A549 (cell line): Measurements from ENCODE around the gene SYNE2. TPM values are rescaled to one million over a fixed set of nuclear protein-coding genes. Genes with fewer than 3 reads are reported as not detected.

Experiments used
- ATAC-seq, 2 experiments: fragments of 200-7000 bp in 1 of 2; fragments of >200 bp in 1 of 2; cut with Nextera tagmentation in 1 of 2; cut with Tn5 transposase in 1 of 2; 3 replicates each; pipeline versions ENCODE4 v1.8.0 to v1.9.1; 2018 to 2020; ENCODE audit warnings: mild to moderate bottlenecking in 1 of 2, moderate library complexity in 1 of 2
- CTCF ChIA-PET: fragments of 300-600 bp; sonication (Branson Sonifier 250); formaldehyde crosslinking; extraction: SDS; loops from one replicate; lab custom pipeline; 2021; ENCODE audit warnings: antibody characterized with exemption, inconsistent platforms; lab: Yijun Ruan, JAX
- POLR2A ChIA-PET: fragments of 350-600 bp; formaldehyde crosslinking; extraction: SDS; loops from one replicate; lab custom pipeline; 2021; ENCODE audit warnings: antibody characterized with exemption, inconsistent platforms; lab: Yijun Ruan, JAX
- DNase-seq, 2 experiments: peaks; one replicate each; pipeline versions ENCODE4 v3.0.0 to v3.0.0-alpha.2; 2011 to 2016; ENCODE audit warnings: low read depth in 1 of 2, low spot score in 1 of 2
- FAIRE-seq: peaks from 2 replicates; lab custom pipeline; 2011; peaks lifted over from hg19 to GRCh38; lab: Jason Lieb, UNC
- H3K27ac ChIP-seq, 2 experiments: fragments of >200 bp; sonication (Bioruptor Twin); formaldehyde crosslinking; 3 replicates each; pipeline ENCODE4 v1.5.1; 2016 to 2017
- H3K4me1 ChIP-seq: fragments of >200 bp; sonication (Bioruptor Twin); formaldehyde crosslinking; 3 replicates; pipeline ENCODE4 v1.6.1; 2016
- H3K4me2 ChIP-seq: fragments of >200 bp; sonication (Bioruptor Twin); formaldehyde crosslinking; 3 replicates; pipeline ENCODE4 v1.6.1; 2016
- H3K4me3 ChIP-seq: fragments of >200 bp; sonication (Bioruptor Twin); formaldehyde crosslinking; 3 replicates; pipeline ENCODE4 v1.5.1; 2016
- H3K9me3 ChIP-seq: fragments of >200 bp; sonication (Bioruptor Twin); formaldehyde crosslinking; 3 replicates; pipeline ENCODE4 v1.6.1; 2016
- CBX8 ChIP-seq: fragments of 200-600 bp; sonication (generic); IDR thresholded peaks from 2 replicates; pipeline ENCODE4 v1.6.1; 2016
- CEBPB ChIP-seq, 2 experiments: fragments of >200 bp in 1 of 2; sonication (Bioruptor Twin) in 1 of 2; formaldehyde crosslinking in 1 of 2; IDR thresholded peaks; 2 replicates each; pipeline ENCODE4 v1.6.1; 2012 to 2016
- EHF ChIP-seq: fragments of 250-450 bp; sonication (Bioruptor Pico); IDR thresholded peaks from 2 replicates; pipeline ENCODE4 v1.5.0; 2020; ENCODE audit warnings: mild to moderate bottlenecking
- EP300 ChIP-seq, 2 experiments: fragments of >200 bp; sonication (Bioruptor Twin); formaldehyde crosslinking; IDR thresholded peaks; 2 replicates in 1 of 2; 3 replicates in 1 of 2; pipeline ENCODE4 v1.6.1; 2016 to 2017
- ESRRA ChIP-seq: fragments of 150-350 bp; IDR thresholded peaks from 2 replicates; pipeline ENCODE4 v1.6.1; 2014; ENCODE audit warnings: mild to moderate bottlenecking, low read length, borderline replicate concordance
- FOXS1 ChIP-seq: fragments of 250-450 bp; sonication (Bioruptor Pico); IDR thresholded peaks from 2 replicates; pipeline ENCODE4 v1.5.0; 2020; ENCODE audit warnings: mild to moderate bottlenecking, moderate library complexity
- GATA3 ChIP-seq: IDR thresholded peaks from 2 replicates; pipeline ENCODE4 v1.6.1; 2012; ENCODE audit warnings: borderline replicate concordance
- HOXB13 ChIP-seq: fragments of 250-450 bp; sonication (Bioruptor Pico); IDR thresholded peaks from 2 replicates; pipeline ENCODE4 v1.5.0; 2020; ENCODE audit warnings: low read depth, mild to moderate bottlenecking, moderate library complexity
- HOXB5 ChIP-seq: fragments of 250-450 bp; sonication (Bioruptor Pico); IDR thresholded peaks from 2 replicates; pipeline ENCODE4 v1.5.0; 2020; ENCODE audit warnings: mild to moderate bottlenecking, moderate library complexity
- JUNB ChIP-seq: fragments of >200 bp; sonication (Bioruptor Twin); formaldehyde crosslinking; IDR thresholded peaks from 2 replicates; pipeline ENCODE4 v1.6.1; 2016
- MYC ChIP-seq: IDR thresholded peaks from 2 replicates; pipeline ENCODE4 v1.6.1; 2012; ENCODE audit warnings: mild to moderate bottlenecking, inconsistent platforms, low read length, improper control_type of control experiment, borderline replicate concordance
- NR3C1 ChIP-seq: fragments of >200 bp; sonication (Bioruptor Twin); formaldehyde crosslinking; IDR thresholded peaks from 3 replicates; pipeline ENCODE4 v1.6.1; 2017
- PHF8 ChIP-seq: fragments of 200-600 bp; sonication (generic); IDR thresholded peaks from 2 replicates; pipeline ENCODE4 v1.6.1; 2016; ENCODE audit warnings: low read depth, mild to moderate bottlenecking, antibody characterized with exemption, moderate library complexity, borderline replicate concordance
- POLR2A ChIP-seq: IDR thresholded peaks from 2 replicates; pipeline ENCODE4 v1.6.1; 2012; ENCODE audit warnings: mild to moderate bottlenecking, low read length
- RAD21 ChIP-seq, 2 experiments: fragments of >200 bp in 1 of 2; sonication (Bioruptor Twin) in 1 of 2; formaldehyde crosslinking in 1 of 2; IDR thresholded peaks in 1 of 2; conservative IDR thresholded peaks in 1 of 2; 2 replicates in 1 of 2; 3 replicates in 1 of 2; pipeline ENCODE4 v1.6.1; 2012 to 2018; ENCODE audit warnings: inconsistent platforms in 1 of 2
- RCOR1 ChIP-seq: fragments of 150-350 bp; IDR thresholded peaks from 2 replicates; pipeline ENCODE4 v1.6.1; 2014; ENCODE audit warnings: antibody characterized with exemption, low read length, low read depth
- RFX5 ChIP-seq: fragments of 450-650 bp; IDR thresholded peaks from 2 replicates; pipeline ENCODE4 v1.7.1; 2014; ENCODE audit warnings: antibody characterized with exemption, mild to moderate bottlenecking, moderate library complexity
- SREBF2 ChIP-seq: fragments of 450-650 bp; IDR thresholded peaks from 2 replicates; pipeline ENCODE4 v1.6.1; 2014; ENCODE audit warnings: mild to moderate bottlenecking, moderate library complexity
- TP53 ChIP-seq: fragments of 250-450 bp; sonication (Bioruptor Pico); IDR thresholded peaks from 2 replicates; pipeline ENCODE4 v1.5.0; 2021; ENCODE audit warnings: mild to moderate bottlenecking, moderate library complexity
- ZNF302 ChIP-seq: fragments of 250-450 bp; sonication (Bioruptor Pico); IDR thresholded peaks from 2 replicates; pipeline ENCODE4 v1.9.0; 2021; ENCODE audit warnings: inconsistent platforms, mild to moderate bottlenecking, moderate library complexity
- WGBS: methylation state at CpG from one replicate; pipeline ENCODE4 v1.1.6; 2017; ENCODE audit errors: missing lambda C conversion rate; 5-methylcytosine and 5-hydroxymethylcytosine counted together
- polyA plus RNA-seq, 4 experiments: library from polyadenylated mRNA; depleted of rRNA in 3 of 4; stranded (reverse); fragments of >200 nt; fragmentation: RNase III in 1 of 4; extraction: RNeasy Plus Mini Kit Qiagen cat#74134 plus additional on column Dnase treatment in 1 of 4; gene quantifications; 2 replicates in 3 of 4; 3 replicates in 1 of 4; pipeline ENCODE4 v1.2.3, GENCODE V29; 2011 to 2017
- TF ChIP-seq, protein P1 (sequence below): fragments of 450-650 bp; IDR thresholded peaks from 2 replicates; pipeline ENCODE4 v1.6.1; 2014; ENCODE audit warnings: antibody characterized with exemption
- TF ChIP-seq, protein P2 (sequence below): fragments of >200 bp; sonication (Bioruptor Twin); formaldehyde crosslinking; IDR thresholded peaks from 2 replicates; pipeline ENCODE4 v1.6.1; 2016
- TF ChIP-seq, protein P3 (sequence below): IDR thresholded peaks from 2 replicates; pipeline ENCODE4 v1.6.1; 2012; ENCODE audit warnings: low read depth, borderline replicate concordance
- TF ChIP-seq, protein P4 (sequence below): IDR thresholded peaks from 2 replicates; pipeline ENCODE4 v1.6.1; 2012
- TF ChIP-seq, protein P5 (sequence below): IDR thresholded peaks from 2 replicates; pipeline ENCODE4 v1.6.1; 2012

The SYNE2 gene
- polyA plus RNA-seq, 2 of the 4 experiments (the other 2 are of a cell fraction) = 3.4 to 11.3 TPM

DNA sequence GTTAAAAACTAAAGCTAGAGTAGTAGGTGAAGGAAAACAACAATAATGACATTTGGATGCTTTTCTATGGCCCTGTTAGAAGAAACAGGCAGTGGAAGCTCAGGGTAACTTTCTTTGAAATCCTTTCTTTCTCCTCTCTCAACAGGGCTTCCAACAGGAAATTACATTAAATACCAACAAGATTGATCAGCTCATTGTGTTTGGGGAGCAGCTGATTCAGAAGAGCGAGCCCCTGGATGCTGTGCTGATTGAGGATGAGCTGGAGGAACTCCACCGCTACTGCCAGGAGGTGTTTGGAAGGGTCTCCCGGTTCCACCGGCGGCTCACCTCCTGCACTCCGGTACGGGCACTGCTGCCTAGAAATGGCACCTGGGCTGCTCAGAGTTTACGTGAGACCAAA, 359.9 kb downstream of the SYNE2 start:
- H3K4me1 ChIP-seq = no peaks in the 10 kb centered on the region
- ATAC-seq (no peak), DNase-seq (no peak), FAIRE-seq (no peak)
- TF ChIP-seq CBX8 = no peak
- TF ChIP-seq MYC = no peak
- no peak for TF ChIP-seq TP53
- no peak for TF ChIP-seq RAD21 (conservative IDR thresholded peaks at IDR 0.05 in 1 of 2, IDR thresholded peaks at IDR 0.05 in 1 of 2)
- TF ChIP-seq EP300 (IDR thresholded peaks at IDR 0.05) = no peak
- TF ChIP-seq, protein P1, sequence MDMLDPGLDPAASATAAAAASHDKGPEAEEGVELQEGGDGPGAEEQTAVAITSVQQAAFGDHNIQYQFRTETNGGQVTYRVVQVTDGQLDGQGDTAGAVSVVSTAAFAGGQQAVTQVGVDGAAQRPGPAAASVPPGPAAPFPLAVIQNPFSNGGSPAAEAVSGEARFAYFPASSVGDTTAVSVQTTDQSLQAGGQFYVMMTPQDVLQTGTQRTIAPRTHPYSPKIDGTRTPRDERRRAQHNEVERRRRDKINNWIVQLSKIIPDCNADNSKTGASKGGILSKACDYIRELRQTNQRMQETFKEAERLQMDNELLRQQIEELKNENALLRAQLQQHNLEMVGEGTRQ = no peak
- no peak for TF ChIP-seq SREBF2
- TF ChIP-seq HOXB13 (CRISPR knock-in tag) = no peak
- TF ChIP-seq EHF = no peak
- TF ChIP-seq, protein P2, sequence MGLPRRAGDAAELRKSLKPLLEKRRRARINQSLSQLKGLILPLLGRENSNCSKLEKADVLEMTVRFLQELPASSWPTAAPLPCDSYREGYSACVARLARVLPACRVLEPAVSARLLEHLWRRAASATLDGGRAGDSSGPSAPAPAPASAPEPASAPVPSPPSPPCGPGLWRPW = no peak
- TF ChIP-seq HOXB5 = no peak
- TF ChIP-seq POLR2A = no peak
- TF ChIP-seq JUNB = no peak
- no peak for TF ChIP-seq FOXS1 (CRISPR knock-in tag)
- TF ChIP-seq GATA3 = no peak
- TF ChIP-seq, protein P3, sequence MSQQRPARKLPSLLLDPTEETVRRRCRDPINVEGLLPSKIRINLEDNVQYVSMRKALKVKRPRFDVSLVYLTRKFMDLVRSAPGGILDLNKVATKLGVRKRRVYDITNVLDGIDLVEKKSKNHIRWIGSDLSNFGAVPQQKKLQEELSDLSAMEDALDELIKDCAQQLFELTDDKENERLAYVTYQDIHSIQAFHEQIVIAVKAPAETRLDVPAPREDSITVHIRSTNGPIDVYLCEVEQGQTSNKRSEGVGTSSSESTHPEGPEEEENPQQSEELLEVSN = no peak
- WGBS = 94% methylated on average over 8 of the region's 8 CpGs
- H3K9me3 ChIP-seq = no peaks in the 10 kb centered on the region
- no peak overlapping the region for H3K4me3 ChIP-seq
- ChIA-PET POLR2A (no interaction called here), CTCF (no interaction called here)
- H3K27ac ChIP-seq = no peak overlapping the region
- H3K4me2 ChIP-seq = no peak overlapping the region

DNA sequence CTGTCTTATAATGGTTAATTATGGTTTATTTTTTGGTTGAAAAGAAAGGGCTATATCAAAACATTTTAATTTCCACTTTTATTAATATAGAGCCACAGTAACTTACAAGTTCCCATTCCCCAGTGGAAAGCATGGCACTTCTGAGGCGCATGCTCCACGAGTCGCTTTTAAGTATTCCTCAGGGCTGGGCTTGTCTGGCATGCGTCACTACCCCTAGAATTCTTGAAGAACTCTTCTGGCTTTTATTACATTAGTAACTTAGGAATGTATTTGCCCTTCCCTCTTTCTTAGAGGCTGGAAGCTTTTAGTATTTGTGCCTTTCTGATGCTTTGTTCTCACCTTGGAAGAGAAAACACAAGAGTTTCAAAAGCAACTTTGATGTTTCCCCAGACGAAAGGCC, 360.3 kb downstream of the SYNE2 start:
- Histone ChIP-seq H3K4me1 (no peaks in the 10 kb centered on the region), H3K4me3 (no peak overlapping the region), H3K4me2 (no peak overlapping the region), H3K9me3 (no peaks in the 10 kb centered on the region)
- DNase-seq (no peak), ATAC-seq (no peak), FAIRE-seq (no peak)
- WGBS = 90% methylated on average over 5 of the region's 5 CpGs
- POLR2A ChIA-PET = no interaction called here
- CTCF ChIA-PET = interaction anchor here (1.2 kb wide), 1 partner anchor 15 kb away, joined by 3 read pairs; no protein-coding TSS in a partner anchor
- TF ChIP-seq, protein P4, sequence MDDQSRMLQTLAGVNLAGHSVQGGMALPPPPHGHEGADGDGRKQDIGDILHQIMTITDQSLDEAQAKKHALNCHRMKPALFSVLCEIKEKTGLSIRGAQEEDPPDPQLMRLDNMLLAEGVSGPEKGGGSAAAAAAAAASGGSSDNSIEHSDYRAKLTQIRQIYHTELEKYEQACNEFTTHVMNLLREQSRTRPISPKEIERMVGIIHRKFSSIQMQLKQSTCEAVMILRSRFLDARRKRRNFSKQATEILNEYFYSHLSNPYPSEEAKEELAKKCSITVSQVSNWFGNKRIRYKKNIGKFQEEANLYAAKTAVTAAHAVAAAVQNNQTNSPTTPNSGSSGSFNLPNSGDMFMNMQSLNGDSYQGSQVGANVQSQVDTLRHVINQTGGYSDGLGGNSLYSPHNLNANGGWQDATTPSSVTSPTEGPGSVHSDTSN = no peak
- TF ChIP-seq RCOR1 (no peak), ESRRA (no peak), PHF8 (no peak), HOXB5 (no peak), CEBPB (IDR thresholded peaks at IDR 0.05) (no peak), RFX5 (no peak), NR3C1 (no peak), ZNF302 (CRISPR knock-in tag) (no peak)
- TF ChIP-seq, protein P5, sequence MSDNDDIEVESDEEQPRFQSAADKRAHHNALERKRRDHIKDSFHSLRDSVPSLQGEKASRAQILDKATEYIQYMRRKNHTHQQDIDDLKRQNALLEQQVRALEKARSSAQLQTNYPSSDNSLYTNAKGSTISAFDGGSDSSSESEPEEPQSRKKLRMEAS = no peak
- TF ChIP-seq, all 56 proteins: peak for 0
- H3K27ac ChIP-seq = no peak overlapping the region
